Measurements from ENCODE around the gene LRRC7. TPM values are rescaled to one million over a fixed set of nuclear protein-coding genes. Genes with fewer than 3 reads are reported as not detected.

The LRRC7 gene
- total and polyA plus RNA-seq, 8 donors = 0.12 to 2.2 (median 0.90) TPM

DNA sequence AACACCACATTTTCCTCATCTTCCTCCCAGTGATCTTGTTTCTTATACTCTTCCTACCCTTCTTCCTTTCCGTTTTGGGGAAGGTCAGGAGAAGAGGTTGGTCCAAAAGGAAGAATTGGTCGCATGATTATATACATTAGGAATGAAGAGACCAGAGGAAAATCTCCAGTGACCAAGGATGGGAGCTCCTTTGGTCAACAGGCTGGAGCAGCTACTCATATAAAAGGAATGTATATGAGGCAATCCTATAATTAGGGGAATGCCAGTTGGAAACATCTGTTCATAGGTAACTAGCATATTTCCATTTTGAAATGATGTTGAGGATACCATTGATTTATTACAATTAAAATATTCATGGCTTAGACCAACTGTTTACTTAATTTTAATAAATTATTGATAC lies 523.2 kb downstream of the LRRC7 start:
- Histone ChIP-seq H3K27me3 (no peaks in the 10 kb centered on the region), H3K9me3 (no peaks in the 10 kb centered on the region), H3K27ac (no peak overlapping the region), H3K36me3 (no peaks in the 10 kb centered on the region), H3K4me1 (no peaks in the 10 kb centered on the region), H3K4me3 (no peak overlapping the region)
- no peak for DNase-seq
- no peak for TF ChIP-seq CTCF (IDR thresholded peaks at IDR 0.05)
- WGBS, 2 donors = 61 to 74% methylated on average over 2 of the region's 2 CpGs
- intact Hi-C loops (cut with DNase I) = no loop called here
- ATAC-seq = no peak
- no peak for FAIRE-seq

DNA sequence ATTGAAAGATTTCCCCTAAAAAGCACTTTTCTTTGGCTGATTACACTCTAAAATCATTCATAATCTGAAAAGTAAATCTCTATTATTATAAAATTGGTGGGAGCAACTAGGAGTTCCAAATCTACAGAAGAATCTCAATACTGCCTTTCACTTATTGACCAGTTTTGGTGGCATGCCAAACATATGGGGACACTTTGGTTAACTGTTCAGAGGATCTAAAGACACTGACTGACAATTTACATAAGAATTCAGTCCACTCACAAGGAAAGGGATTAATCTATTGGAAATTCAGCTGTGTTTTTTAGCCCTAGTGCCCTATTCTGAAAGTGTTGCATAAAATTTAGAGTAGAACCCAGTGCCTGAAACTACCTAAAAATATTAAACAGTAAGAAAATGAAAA lies 524.1 kb downstream of the LRRC7 start:
- DNase-seq = no peak
- intact Hi-C loops (cut with DNase I) = no loop called here

GRCh38 chr1:70092526-70092925 lies 524.8 kb downstream of the LRRC7 start:
- ATAC-seq (no peak), FAIRE-seq (no peak), DNase-seq (no peak)
- no peaks in the 10 kb centered on the region for H3K27me3 ChIP-seq
- no peak for TF ChIP-seq CTCF (IDR thresholded peaks at IDR 0.05)
- H3K4me3 ChIP-seq = no peak overlapping the region
- no peaks in the 10 kb centered on the region for H3K36me3 ChIP-seq
- H3K4me1 ChIP-seq = no peaks in the 10 kb centered on the region
- no peak overlapping the region for H3K27ac ChIP-seq
- intact Hi-C loops (cut with DNase I) = no loop called here
- H3K9me3 ChIP-seq = no peaks in the 10 kb centered on the region
- 56 to 58% methylated on average over 3 of the region's 3 CpGs for WGBS, 2 donors

More for the DNA sequence above, 524.1 kb downstream of the LRRC7 start:
- Histone ChIP-seq H3K4me3 (no peak overlapping the region), H3K27me3 (no peaks in the 10 kb centered on the region), H3K36me3 (no peaks in the 10 kb centered on the region), H3K4me1 (no peaks in the 10 kb centered on the region), H3K27ac (no peak overlapping the region), H3K9me3 (no peaks in the 10 kb centered on the region)
- no peak for ATAC-seq
- FAIRE-seq = no peak
- no peak for TF ChIP-seq CTCF (IDR thresholded peaks at IDR 0.05)

DNA sequence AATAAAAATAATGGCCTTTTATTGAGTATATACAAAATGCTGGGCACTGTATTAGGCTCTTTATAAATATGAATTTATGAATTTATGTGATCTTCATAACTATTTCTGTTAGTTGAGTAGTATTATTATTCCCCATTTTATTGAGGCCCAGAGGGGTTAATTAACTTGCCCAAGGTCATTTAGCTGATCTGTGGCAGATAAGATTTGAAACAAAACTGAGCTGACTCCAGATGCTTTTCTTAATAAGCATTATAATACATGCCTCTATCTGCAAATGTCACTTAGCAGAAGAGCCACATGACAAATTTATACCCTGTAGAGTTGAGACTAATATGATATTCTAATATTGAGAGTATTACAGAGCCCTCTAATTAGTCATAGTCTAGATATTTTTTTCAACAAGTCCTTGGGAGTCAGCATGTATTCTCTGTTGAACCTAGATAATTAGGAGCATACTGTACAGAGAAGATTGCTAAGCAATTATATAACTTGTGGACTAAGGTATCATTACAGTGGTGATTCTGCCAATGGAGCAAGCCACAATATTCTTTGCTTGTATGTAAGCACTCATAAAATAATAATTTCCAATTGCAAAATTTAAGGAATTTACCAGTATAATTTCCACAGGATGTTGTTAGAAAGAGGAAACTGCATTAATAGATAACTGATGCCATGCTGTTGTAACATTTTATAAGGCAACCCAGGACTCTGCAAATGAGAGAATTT lies 525.7 kb downstream of the LRRC7 start:
- no peak for ATAC-seq
- H3K9me3 ChIP-seq = no peaks in the 10 kb centered on the region
- TF ChIP-seq CTCF (IDR thresholded peaks at IDR 0.05) = no peak
- no peaks in the 10 kb centered on the region for H3K36me3 ChIP-seq
- intact Hi-C loops (cut with DNase I) = no loop called here
- H3K4me1 ChIP-seq = no peaks in the 10 kb centered on the region
- no peak for DNase-seq
- FAIRE-seq = no peak
- no peaks in the 10 kb centered on the region for H3K27me3 ChIP-seq
- H3K27ac ChIP-seq = no peak overlapping the region
- no peak overlapping the region for H3K4me3 ChIP-seq

- Histone ChIP-seq H3K9me3 (no peaks in the 10 kb centered on the region), H3K36me3 (no peaks in the 10 kb centered on the region), H3K27me3 (no peaks in the 10 kb centered on the region), H3K27ac (no peak overlapping the region), H3K4me3 (no peak overlapping the region), H3K4me1 (no peaks in the 10 kb centered on the region)
- FAIRE-seq (no peak), DNase-seq (no peak), ATAC-seq (no peak)
- no peak for TF ChIP-seq CTCF (IDR thresholded peaks at IDR 0.05)
- intact Hi-C loops (cut with DNase I) = no loop called here
- WGBS, 2 donors = 54 to 57% methylated on average over 2 of the region's 2 CpGs
These were observed 533.5 kb downstream of the LRRC7 start for GRCh38 chr1:70101231-70101630.

Data from pancreas (tissue), 10 donors.